Uterus (tissue), 2 donors: ENCODE measurements around the gene KCTD11.

ENCODE experiments used
- CTCF ChIP-seq, 4 experiments: fragments of 200-600 bp in 2 of 4; fragments of 450-650 bp in 2 of 4; sonication (generic) in 2 of 4; IDR thresholded peaks; one replicate each; pipeline ENCODE4 v1.5.1; 2016 to 2019; ENCODE audit warnings: antibody characterized with exemption in 4 of 4, mild to moderate bottlenecking in 2 of 4, moderate library complexity in 1 of 4
- POLR2A ChIP-seq, 2 donors: fragments of 450-650 bp; IDR thresholded peaks; one replicate each; pipeline ENCODE4 v1.6.1; 2016; ENCODE audit warnings: antibody characterized with exemption in 2 of 2, mild to moderate bottlenecking in 1 of 2, moderate library complexity in 1 of 2

- TF ChIP-seq CTCF (IDR thresholded peaks at IDR 0.05) (no peak), POLR2A (IDR thresholded peaks at IDR 0.05) (no peak)
Measured at GRCh38 chr17:7321466-7321865, 30.5 kb upstream of the KCTD11 start.
